Neural progenitor cell (in vitro differentiated cells): ENCODE data around the gene JDP2. TPM values are rescaled to one million over a fixed set of nuclear protein-coding genes. Genes with fewer than 3 reads are reported as not detected.

Experiments used
- DNase-seq: peaks from one replicate; pipeline ENCODE4 v3.0.0-alpha.2; 2016; ENCODE audit warnings: low spot score
- H2AFZ ChIP-seq: fragments of 200-600 bp; sonication (generic); replicated peaks from 2 replicates; pipeline ENCODE4 v1.6.1; 2016; ENCODE audit warnings: antibody characterized with exemption
- H3F3A ChIP-seq: fragments of 200-600 bp; sonication (generic); 2 replicates; pipeline ENCODE4 v1.6.1; 2016; ENCODE audit warnings: antibody characterized with exemption, low read depth
- H3K27ac ChIP-seq: fragments of 200-600 bp; sonication (generic); 2 replicates; pipeline ENCODE4 v1.5.1; 2016; ENCODE audit warnings: mild to moderate bottlenecking
- H3K27me3 ChIP-seq: fragments of 200-600 bp; sonication (generic); 2 replicates; pipeline ENCODE4 v1.6.1; 2016; ENCODE audit warnings: mild to moderate bottlenecking, moderate library complexity
- H3K36me3 ChIP-seq: fragments of 200-600 bp; sonication (generic); 2 replicates; pipeline ENCODE4 v1.5.1; 2016
- H3K4me1 ChIP-seq: fragments of 200-600 bp; sonication (generic); 2 replicates; pipeline ENCODE4 v1.6.1; 2016; ENCODE audit warnings: mixed run types
- H3K4me2 ChIP-seq: fragments of 200-600 bp; sonication (generic); 2 replicates; pipeline ENCODE4 v1.6.1; 2016
- H3K4me3 ChIP-seq: fragments of 200-600 bp; sonication (generic); 2 replicates; pipeline ENCODE4 v1.5.1; 2016
- H3K79me2 ChIP-seq: fragments of 200-600 bp; sonication (generic); 2 replicates; pipeline ENCODE4 v1.6.1; 2016; ENCODE audit warnings: low read depth
- H3K9ac ChIP-seq: fragments of 200-600 bp; sonication (generic); 2 replicates; pipeline ENCODE4 v1.6.1; 2016
- H3K9me3 ChIP-seq: fragments of 200-600 bp; sonication (generic); 2 replicates; pipeline ENCODE4 v1.5.1; 2016; ENCODE audit warnings: low read depth
- H4K20me1 ChIP-seq: fragments of 200-600 bp; sonication (generic); 2 replicates; pipeline ENCODE4 v1.6.1; 2016; ENCODE audit warnings: low read depth
- H3K27ac Mint-ChIP-seq: 3 replicates; pipeline ENCODE4 v1.8.0; 2021; ENCODE audit warnings: mixed read lengths
- H3K27me3 Mint-ChIP-seq: 2 replicates; pipeline ENCODE4 v1.8.0; 2022; ENCODE audit warnings: low read depth, mild to moderate bottlenecking, inconsistent platforms, moderate library complexity, mixed read lengths; ENCODE audit not compliant: insufficient read depth
- H3K36me3 Mint-ChIP-seq: 3 replicates; pipeline ENCODE4 v1.8.0; 2021; ENCODE audit warnings: mixed read lengths
- H3K4me1 Mint-ChIP-seq: 3 replicates; pipeline ENCODE4 v1.8.0; 2021; ENCODE audit warnings: mixed read lengths
- H3K4me3 Mint-ChIP-seq: 3 replicates; pipeline ENCODE4 v1.8.0; 2021; ENCODE audit warnings: mild to moderate bottlenecking, moderate library complexity, mixed read lengths
- H3K9me3 Mint-ChIP-seq: 3 replicates; pipeline ENCODE4 v1.8.0; 2020; ENCODE audit warnings: mixed read lengths
- CTCF ChIP-seq: fragments of 200-600 bp; sonication (generic); IDR thresholded peaks from 2 replicates; pipeline ENCODE4 v1.5.1; 2017; ENCODE audit warnings: antibody characterized with exemption, mild to moderate bottlenecking
- EZH2 ChIP-seq: fragments of 200-600 bp; sonication (generic); IDR thresholded peaks from 2 replicates; pipeline ENCODE4 v1.6.1; 2017; ENCODE audit warnings: antibody characterized with exemption, mild to moderate bottlenecking, moderate library complexity
- EZH2phosphoT487 ChIP-seq: fragments of 200-600 bp; sonication (generic); IDR thresholded peaks from 2 replicates; pipeline ENCODE4 v1.6.1; 2017; ENCODE audit warnings: antibody characterized with exemption
- total RNA-seq: library from RNA; depleted of rRNA; stranded (reverse); fragments of >200 nt; gene quantifications from 2 replicates; pipeline ENCODE4 v1.2.3, GENCODE V29; 2015; ENCODE audit warnings: low replicate concordance

Gene JDP2
- total RNA-seq: 2.5 and 8.4 TPM in 2 replicates

DNA sequence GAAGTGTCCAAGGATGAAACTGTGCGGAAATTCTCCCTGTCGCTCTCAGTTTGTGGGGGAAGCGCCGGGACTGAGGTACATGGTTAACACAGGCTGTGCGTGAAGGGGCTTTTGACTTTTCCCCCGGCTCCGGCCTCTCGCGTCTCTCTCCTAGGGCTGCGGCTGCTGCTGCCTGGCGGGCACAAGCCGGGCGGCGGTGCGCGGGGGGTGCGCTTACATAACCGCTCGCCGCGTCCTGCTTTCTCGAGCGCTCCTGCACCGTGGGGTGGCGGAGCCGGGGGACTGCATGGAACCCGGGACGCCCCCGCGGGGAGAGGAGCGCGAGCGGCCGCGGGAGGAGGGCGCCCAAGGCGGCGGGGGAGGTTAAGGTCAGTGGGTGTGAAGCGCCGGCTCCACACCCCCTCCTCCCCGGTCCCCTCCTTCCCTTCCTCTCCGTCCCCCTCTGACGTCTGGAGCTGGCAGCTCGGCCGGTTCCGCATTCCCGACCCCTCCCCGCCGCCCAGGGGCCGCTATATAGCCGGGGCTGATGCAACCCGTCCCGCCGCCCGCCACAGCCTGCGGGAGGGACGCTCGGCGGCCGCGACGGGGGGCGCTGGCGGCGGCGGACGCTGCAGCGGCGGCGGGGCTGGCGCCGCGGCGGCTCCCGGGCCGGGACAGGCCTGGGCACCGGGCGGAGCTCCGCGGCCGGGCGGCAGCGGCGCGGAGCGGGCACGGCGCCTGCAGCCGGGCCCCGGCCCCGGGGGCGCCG lies at the start of gene JDP2:
JDP2 (plus strand) TSS at position 541 of the 748 bp plus-strand sequence. CDS start 9,899 bp downstream, outside the sequence.
- peak within 1 kb of the TSS; percentile 94 for H3K4me2 ChIP-seq
- no peaks in the 10 kb centered on the region for H3K79me2 ChIP-seq
- DNase-seq: peak; percentile 89
- H3K27me3 ChIP-seq: peaks cover 48% of the 10 kb centered on the region
- no peak within 1 kb of the TSS for H3K9ac ChIP-seq
- Mint-ChIP-seq H3K27ac (no peak within 1 kb of the TSS), H3K4me3 (peak within 1 kb of the TSS; percentile 88), H3K9me3 (peaks cover 3% of the 10 kb centered on the region), H3K36me3 (no peaks in the 10 kb centered on the region), H3K27me3 (peaks cover 23% of the 10 kb centered on the region), H3K4me1 (peaks cover 19% of the 10 kb centered on the region)
- H3K36me3 ChIP-seq: no peaks in the 10 kb centered on the region
- H3F3A ChIP-seq: no peaks in the 10 kb centered on the region
- H3K4me3 ChIP-seq: peak within 1 kb of the TSS; percentile 74
- TF ChIP-seq EZH2phosphoT487 (peak; percentile 9), EZH2 (peak; percentile 46), CTCF (peak; percentile 13)
- no peak within 1 kb of the TSS for H3K27ac ChIP-seq
- no peaks in the 10 kb centered on the region for H3K9me3 ChIP-seq
- H2AFZ ChIP-seq: peak within 1 kb of the TSS; percentile 92
- no peaks in the 10 kb centered on the region for H4K20me1 ChIP-seq
- no peaks in the 10 kb centered on the region for H3K4me1 ChIP-seq

DNA sequence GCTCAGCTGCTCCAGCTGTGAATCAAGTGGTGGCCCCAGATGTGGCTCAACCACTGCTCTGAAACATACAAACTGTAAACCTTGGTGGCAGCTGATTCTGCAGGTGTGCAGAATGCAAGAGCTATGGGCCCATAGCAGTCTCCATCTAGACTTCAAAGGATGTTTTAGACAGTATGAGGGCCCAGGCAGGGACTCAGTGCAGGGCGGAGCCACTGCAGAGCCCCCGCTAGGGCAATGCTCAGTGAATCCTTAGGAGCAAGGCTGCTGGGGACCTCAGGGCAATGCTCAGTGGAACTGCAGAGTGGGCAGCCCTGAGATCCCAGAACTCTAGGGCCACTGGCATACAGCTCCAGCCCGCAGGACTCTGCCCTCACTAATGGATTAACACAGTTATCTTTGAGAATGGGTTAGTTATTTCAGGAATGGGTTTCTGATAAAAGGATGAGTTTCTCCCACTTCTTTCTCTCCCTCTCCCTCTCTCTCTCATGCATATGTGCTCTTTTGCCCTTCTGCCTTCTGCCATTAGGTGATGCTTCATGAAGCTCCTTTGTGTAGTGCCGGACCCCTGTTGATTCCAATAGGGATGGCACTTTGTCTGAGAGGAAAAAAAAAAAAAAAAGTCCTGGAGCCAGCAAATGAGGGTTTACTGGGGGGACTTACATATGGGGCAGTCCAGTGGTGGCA lies 48.4 kb upstream of the JDP2 start:
- Histone ChIP-seq H3K4me3 (no peak overlapping the region), H3K9me3 (no peaks in the 10 kb centered on the region), H3K36me3 (no peaks in the 10 kb centered on the region), H3K79me2 (no peaks in the 10 kb centered on the region), H2AFZ (no peak overlapping the region), H3K4me1 (peaks cover 28% of the 10 kb centered on the region), H4K20me1 (no peaks in the 10 kb centered on the region), H3K4me2 (peak overlapping the region; percentile 42), H3K9ac (no peak overlapping the region), H3K27ac (no peak overlapping the region), H3K27me3 (no peaks in the 10 kb centered on the region), H3F3A (peaks cover 3% of the 10 kb centered on the region)
- no peak overlapping the region for H3K27ac Mint-ChIP-seq
- H3K4me1 Mint-ChIP-seq: peaks cover 22% of the 10 kb centered on the region
- no peak overlapping the region for H3K4me3 Mint-ChIP-seq
- H3K9me3 Mint-ChIP-seq: peaks cover 3% of the 10 kb centered on the region
- TF ChIP-seq EZH2phosphoT487 (no peak), CTCF (no peak), EZH2 (no peak)
- DNase-seq: peak; percentile 65
- H3K36me3 Mint-ChIP-seq: no peaks in the 10 kb centered on the region
- no peaks in the 10 kb centered on the region for H3K27me3 Mint-ChIP-seq

DNA sequence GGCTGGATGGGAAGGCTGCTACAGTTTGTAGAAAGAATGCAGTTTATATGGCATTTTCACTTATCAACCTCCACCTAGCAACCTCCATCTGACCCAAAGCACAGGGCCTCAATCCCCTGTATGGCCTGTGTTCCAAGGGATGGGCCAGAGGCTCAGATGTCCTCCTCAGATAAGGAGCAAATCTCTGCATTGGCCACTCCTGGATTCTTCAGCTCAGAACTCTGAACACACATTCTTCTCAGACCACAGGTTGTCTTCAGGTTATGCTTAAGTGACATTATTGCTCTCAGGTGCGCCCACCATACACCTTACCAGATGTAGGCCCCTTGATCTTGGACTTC lies 47.9 kb upstream of the JDP2 start:
- peaks cover 28% of the 10 kb centered on the region for H3K4me1 ChIP-seq
- no peaks in the 10 kb centered on the region for H3K27me3 ChIP-seq
- H3K36me3 ChIP-seq: no peaks in the 10 kb centered on the region
- H4K20me1 ChIP-seq: no peaks in the 10 kb centered on the region
- Mint-ChIP-seq H3K27me3 (no peaks in the 10 kb centered on the region), H3K9me3 (peaks cover 4% of the 10 kb centered on the region), H3K36me3 (no peaks in the 10 kb centered on the region), H3K4me3 (no peak overlapping the region), H3K4me1 (peaks cover 22% of the 10 kb centered on the region), H3K27ac (no peak overlapping the region)
- H3K27ac ChIP-seq: no peak overlapping the region
- DNase-seq: no peak
- no peak overlapping the region for H2AFZ ChIP-seq
- no peaks in the 10 kb centered on the region for H3K79me2 ChIP-seq
- no peak overlapping the region for H3K9ac ChIP-seq
- peaks cover 3% of the 10 kb centered on the region for H3F3A ChIP-seq
- peak overlapping the region; percentile 42 for H3K4me2 ChIP-seq
- TF ChIP-seq EZH2: no peak
- no peak for TF ChIP-seq CTCF
- no peak for TF ChIP-seq EZH2phosphoT487
- no peak overlapping the region for H3K4me3 ChIP-seq
- H3K9me3 ChIP-seq: no peaks in the 10 kb centered on the region
